Glutamatergic neuron (in vitro differentiated cells): Measurements from ENCODE around the gene NFATC2IP. TPM values are rescaled to one million over a fixed set of nuclear protein-coding genes. Genes with fewer than 3 reads are reported as not detected.
"Not testable (repeated sequence)": the region's sequence is repeated elsewhere in the genome, so short reads cannot be mapped to it uniquely, and the experiment has no call there.

Experiments
- DNase-seq: peaks from one replicate; pipeline ENCODE4 v3.0.0; 2022
- H3K27ac Mint-ChIP-seq: one replicate; pipeline ENCODE4 v1.8.0; 2020; ENCODE audit warnings: mild to moderate bottlenecking, mixed read lengths, inconsistent platforms; ENCODE audit not compliant: unreplicated experiment
- H3K27me3 Mint-ChIP-seq: one replicate; pipeline ENCODE4 v1.8.0; 2020; ENCODE audit warnings: mild to moderate bottlenecking, moderate library complexity, mixed read lengths, inconsistent platforms; ENCODE audit not compliant: unreplicated experiment
- H3K36me3 Mint-ChIP-seq: one replicate; pipeline ENCODE4 v1.8.0; 2020; ENCODE audit warnings: mild to moderate bottlenecking, mixed read lengths, inconsistent platforms; ENCODE audit not compliant: unreplicated experiment
- H3K4me1 Mint-ChIP-seq: one replicate; pipeline ENCODE4 v1.8.0; 2020; ENCODE audit warnings: mild to moderate bottlenecking, low read depth, mixed read lengths, inconsistent platforms; ENCODE audit not compliant: unreplicated experiment
- H3K4me3 Mint-ChIP-seq: one replicate; pipeline ENCODE4 v1.8.0; 2020; ENCODE audit warnings: mild to moderate bottlenecking, mixed read lengths, inconsistent platforms; ENCODE audit not compliant: unreplicated experiment
- H3K9me3 Mint-ChIP-seq: one replicate; pipeline ENCODE4 v1.8.0; 2020; ENCODE audit warnings: mild to moderate bottlenecking, moderate library complexity, mixed read lengths, inconsistent platforms; ENCODE audit not compliant: unreplicated experiment
- total RNA-seq: library from RNA; stranded (reverse); fragmentation: NEBNext Ultra II Directional; extraction: Animal tissue kit (Norgen Biotek cat#: 25700); gene quantifications from one replicate; pipeline ENCODE4 v1.2.1, GENCODE V29; 2021; ENCODE audit not compliant: unreplicated experiment
- TF ChIP-seq, protein P1 (sequence below): fragments of 200-600 bp; sonication (generic); IDR thresholded peaks from one replicate; pipeline ENCODE4 v1.5.0; 2021; ENCODE audit not compliant: partially characterized antibody, unreplicated experiment

NFATC2IP gene
- total RNA-seq, 1 donor from 2014 or later: 59.6 TPM

DNA sequence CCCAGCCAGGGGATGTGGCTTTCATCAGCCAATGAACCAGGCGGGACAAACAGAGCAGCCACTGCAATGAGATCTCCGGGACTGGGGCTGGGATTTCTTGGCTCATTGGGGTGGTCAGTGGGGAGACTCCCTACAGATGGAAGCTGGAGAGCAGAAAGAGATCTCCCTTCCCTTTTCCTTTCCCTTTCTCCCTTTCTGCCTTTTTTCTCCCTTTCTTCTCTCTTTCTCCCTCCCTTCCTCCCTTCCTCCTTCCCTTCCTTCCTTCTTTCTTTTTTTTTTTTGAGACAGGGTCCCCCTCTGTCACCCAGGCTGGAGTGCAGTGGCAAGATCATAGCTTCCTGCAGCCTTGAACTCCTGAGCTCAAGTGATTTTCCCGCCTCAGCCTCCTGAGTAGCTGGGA, 48.1 kb downstream of the NFATC2IP start:
- no peak overlapping the region for H3K27ac Mint-ChIP-seq
- H3K4me3 Mint-ChIP-seq: no peak overlapping the region
- no peaks in the 10 kb centered on the region for H3K9me3 Mint-ChIP-seq
- peaks cover 6% of the 10 kb centered on the region for H3K27me3 Mint-ChIP-seq
- TF ChIP-seq, protein P1, sequence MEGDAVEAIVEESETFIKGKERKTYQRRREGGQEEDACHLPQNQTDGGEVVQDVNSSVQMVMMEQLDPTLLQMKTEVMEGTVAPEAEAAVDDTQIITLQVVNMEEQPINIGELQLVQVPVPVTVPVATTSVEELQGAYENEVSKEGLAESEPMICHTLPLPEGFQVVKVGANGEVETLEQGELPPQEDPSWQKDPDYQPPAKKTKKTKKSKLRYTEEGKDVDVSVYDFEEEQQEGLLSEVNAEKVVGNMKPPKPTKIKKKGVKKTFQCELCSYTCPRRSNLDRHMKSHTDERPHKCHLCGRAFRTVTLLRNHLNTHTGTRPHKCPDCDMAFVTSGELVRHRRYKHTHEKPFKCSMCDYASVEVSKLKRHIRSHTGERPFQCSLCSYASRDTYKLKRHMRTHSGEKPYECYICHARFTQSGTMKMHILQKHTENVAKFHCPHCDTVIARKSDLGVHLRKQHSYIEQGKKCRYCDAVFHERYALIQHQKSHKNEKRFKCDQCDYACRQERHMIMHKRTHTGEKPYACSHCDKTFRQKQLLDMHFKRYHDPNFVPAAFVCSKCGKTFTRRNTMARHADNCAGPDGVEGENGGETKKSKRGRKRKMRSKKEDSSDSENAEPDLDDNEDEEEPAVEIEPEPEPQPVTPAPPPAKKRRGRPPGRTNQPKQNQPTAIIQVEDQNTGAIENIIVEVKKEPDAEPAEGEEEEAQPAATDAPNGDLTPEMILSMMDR: no peak
- no peaks in the 10 kb centered on the region for H3K36me3 Mint-ChIP-seq
- no peak for DNase-seq
- H3K4me1 Mint-ChIP-seq: no peaks in the 10 kb centered on the region

DNA sequence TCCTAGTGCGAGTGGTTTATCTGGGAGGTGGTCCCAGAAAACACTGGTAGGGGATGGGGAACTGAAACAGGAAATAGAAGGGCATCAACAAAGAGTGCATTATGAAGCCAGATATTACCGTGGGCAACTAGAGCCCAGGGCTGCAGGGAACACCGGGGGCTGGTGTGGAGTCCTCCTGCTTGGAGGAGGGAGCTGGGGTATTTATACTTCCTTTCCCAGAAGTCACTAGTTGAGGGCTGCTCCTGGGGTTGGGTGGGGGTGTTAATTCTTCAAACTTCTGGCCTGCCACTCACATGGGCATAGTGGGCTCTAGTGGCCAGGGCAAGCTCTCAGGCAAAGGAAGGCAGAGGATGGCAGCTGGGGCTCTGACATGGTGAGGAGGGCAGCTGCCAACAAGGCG, 48.8 kb downstream of the NFATC2IP start:
- TF ChIP-seq, protein P1: no peak
- no peaks in the 10 kb centered on the region for H3K4me1 Mint-ChIP-seq
- no peaks in the 10 kb centered on the region for H3K36me3 Mint-ChIP-seq
- H3K27me3 Mint-ChIP-seq: peaks cover 6% of the 10 kb centered on the region
- H3K4me3 Mint-ChIP-seq: no peak overlapping the region
- no peak for DNase-seq
- H3K27ac Mint-ChIP-seq: no peak overlapping the region
- no peaks in the 10 kb centered on the region for H3K9me3 Mint-ChIP-seq

DNA sequence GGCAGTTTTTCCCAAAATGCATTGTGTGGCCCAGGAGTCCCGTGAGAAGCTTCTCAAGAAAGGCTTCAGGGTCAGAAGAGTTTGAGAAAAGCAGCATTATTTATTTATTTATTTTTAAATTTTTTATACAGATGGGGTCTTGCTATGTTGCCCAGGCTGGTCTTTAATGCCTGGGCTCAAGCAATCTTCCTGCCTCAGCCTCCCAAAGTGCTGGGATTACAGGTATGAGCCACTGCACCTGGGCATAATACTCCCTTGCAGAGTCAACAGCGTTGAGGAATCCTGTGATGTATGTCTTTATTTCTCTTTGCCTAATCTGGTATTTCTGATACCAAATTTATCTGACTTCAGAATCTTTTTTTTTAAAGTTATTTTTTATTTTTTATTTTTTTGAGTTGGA, 49.3 kb downstream of the NFATC2IP start:
- H3K36me3 Mint-ChIP-seq: no peaks in the 10 kb centered on the region
- peaks cover 6% of the 10 kb centered on the region for H3K27me3 Mint-ChIP-seq
- TF ChIP-seq, protein P1: no peak
- no peak overlapping the region for H3K27ac Mint-ChIP-seq
- no peaks in the 10 kb centered on the region for H3K4me1 Mint-ChIP-seq
- no peak for DNase-seq
- H3K9me3 Mint-ChIP-seq: no peaks in the 10 kb centered on the region
- no peak overlapping the region for H3K4me3 Mint-ChIP-seq

DNA sequence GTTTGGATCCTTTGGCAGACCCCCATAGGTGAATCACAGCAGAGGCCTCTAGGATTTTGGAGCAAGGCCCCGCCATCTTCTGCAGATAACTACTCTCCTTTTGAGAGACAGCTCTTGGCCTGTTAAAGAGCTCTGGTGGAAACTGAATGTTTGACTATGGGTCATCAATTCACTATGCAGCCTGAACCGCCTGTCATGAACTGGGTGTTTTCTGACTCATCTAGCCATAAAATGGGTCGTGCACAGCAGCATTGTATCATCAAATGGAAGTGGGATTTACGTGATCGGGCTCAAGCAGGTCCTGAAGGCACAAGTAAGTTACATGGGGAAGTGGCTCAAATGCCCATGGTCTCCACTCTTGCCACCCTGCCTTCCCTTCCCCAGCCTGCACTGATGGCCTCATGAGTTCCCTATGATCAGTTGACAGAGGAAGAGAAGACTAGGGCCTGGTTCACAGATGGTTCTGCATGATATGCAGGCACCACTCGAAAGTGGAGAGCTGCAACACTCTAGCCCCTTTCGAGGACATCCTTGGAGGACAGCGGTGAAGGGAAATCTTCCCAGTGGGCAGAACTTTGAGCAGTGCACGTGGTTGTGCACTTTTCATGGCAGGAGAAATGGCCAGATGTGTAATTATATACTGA, 53.9 kb downstream of the NFATC2IP start:
- H3K9me3 Mint-ChIP-seq, H3K4me3 Mint-ChIP-seq, DNase-seq, H3K36me3 Mint-ChIP-seq, H3K4me1 Mint-ChIP-seq, H3K27me3 Mint-ChIP-seq, H3K27ac Mint-ChIP-seq: not testable (repeated sequence)

DNA sequence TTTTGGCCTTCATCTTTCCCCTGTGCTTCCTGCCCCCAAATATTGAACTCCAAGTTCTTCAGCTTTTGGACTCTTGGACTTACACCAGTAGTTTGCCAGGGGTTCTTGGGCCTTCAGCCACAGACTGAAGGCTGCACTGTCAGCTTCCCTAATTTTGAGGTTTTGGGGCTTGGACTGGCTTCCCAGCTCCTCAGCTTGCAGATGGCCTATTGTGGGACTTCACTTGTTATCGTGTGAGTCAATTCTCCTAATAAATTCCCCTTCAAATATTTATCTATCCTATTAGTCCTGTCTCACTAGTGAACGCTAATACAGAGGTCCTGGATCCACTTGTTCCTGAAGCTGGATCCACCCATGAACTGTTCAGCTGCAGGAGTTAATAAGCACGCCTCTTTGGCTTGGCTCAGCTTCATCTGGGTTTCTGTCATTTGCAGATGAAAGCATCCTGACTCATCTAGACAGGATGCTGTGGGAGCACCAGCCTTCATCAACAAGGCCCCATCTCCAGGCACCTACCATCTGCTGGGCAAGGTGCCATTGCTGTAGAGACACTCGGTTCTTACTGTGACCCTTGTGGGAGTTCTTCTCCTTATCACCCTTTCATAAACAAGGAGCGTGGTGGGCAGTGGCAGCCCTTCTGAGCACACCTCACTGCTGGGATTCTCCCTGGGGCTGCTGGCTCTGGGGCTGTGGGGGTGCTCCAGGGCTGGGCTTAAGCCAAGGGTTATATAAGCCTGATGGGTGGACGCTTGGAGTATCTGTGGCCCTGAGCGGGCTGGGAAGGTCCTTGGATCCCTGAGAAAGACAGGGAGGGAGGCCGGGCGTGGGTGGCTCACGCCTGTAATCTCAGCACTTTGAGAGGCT, 57.2 kb downstream of the NFATC2IP start:
- Mint-ChIP-seq H3K36me3 (peaks cover 4% of the 10 kb centered on the region), H3K27ac (no peak overlapping the region), H3K4me1 (no peaks in the 10 kb centered on the region), H3K9me3 (no peaks in the 10 kb centered on the region), H3K4me3 (no peak overlapping the region), H3K27me3 (peaks cover 1% of the 10 kb centered on the region)
- TF ChIP-seq, protein P1: no peak
- DNase-seq: no peak
